Embryonic facial prominence (tissue), 1 donor: Measurements from ENCODE around the gene KIF9.
"Not testable (repeated sequence)": the region's sequence is repeated elsewhere in the genome, so short reads cannot be mapped to it uniquely, and the experiment has no call there.

ENCODE experiments used
- DNase-seq: peaks from one replicate; pipeline ENCODE4 v3.0.0-alpha.2; 2016; ENCODE audit errors: extremely low spot score

Gene KIF9, protein sequence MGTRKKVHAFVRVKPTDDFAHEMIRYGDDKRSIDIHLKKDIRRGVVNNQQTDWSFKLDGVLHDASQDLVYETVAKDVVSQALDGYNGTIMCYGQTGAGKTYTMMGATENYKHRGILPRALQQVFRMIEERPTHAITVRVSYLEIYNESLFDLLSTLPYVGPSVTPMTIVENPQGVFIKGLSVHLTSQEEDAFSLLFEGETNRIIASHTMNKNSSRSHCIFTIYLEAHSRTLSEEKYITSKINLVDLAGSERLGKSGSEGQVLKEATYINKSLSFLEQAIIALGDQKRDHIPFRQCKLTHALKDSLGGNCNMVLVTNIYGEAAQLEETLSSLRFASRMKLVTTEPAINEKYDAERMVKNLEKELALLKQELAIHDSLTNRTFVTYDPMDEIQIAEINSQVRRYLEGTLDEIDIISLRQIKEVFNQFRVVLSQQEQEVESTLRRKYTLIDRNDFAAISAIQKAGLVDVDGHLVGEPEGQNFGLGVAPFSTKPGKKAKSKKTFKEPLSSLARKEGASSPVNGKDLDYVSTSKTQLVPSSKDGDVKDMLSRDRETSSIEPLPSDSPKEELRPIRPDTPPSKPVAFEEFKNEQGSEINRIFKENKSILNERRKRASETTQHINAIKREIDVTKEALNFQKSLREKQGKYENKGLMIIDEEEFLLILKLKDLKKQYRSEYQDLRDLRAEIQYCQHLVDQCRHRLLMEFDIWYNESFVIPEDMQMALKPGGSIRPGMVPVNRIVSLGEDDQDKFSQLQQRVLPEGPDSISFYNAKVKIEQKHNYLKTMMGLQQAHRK

DNA sequence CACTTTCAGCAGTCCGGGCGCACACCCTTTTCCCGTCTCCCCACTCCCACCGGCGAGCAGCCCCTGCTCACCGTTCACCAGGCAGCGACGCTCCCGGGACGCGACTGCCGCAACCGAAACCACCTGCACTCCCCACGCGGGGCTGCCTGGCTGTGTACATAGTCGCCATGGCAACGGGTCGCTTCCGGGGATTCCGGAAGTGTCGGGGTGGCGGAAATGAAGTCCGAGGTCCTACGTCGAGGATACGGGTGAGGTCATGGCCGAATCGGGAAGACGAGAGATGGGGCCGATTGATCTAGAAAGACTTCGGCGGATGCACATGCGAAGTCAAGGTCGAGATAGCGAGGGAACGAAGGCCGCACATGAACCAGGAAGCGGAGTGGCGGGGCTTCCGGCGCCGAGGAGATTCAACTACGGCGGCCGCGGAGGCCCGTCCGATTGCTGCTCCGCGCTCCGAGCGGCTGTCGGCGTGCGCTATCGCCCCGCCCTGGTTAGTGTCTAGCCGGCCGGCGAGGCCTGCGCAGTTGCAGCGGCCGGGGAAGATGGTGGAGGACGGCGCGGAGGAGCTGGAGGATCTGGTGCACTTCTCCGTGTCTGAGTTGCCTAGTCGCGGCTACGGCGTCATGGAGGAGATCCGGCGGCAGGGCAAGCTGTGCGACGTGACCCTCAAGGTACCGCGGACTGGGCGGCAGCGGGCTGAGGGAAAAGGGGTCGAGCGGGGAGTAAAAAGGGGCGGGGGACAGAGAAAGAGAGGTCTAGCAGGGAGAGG, at the start of gene KIF9, which contains the start of gene KLHL18:
KIF9 (minus strand) TSS at position 376 of the 769 bp plus-strand sequence. CDS start 5,425 bp downstream, outside the sequence.
KLHL18 (plus strand) TSS at position 521 of the 769 bp plus-strand sequence; CDS start at position 543, 22 bp downstream.
- DNase-seq = peak; percentile 93

DNA sequence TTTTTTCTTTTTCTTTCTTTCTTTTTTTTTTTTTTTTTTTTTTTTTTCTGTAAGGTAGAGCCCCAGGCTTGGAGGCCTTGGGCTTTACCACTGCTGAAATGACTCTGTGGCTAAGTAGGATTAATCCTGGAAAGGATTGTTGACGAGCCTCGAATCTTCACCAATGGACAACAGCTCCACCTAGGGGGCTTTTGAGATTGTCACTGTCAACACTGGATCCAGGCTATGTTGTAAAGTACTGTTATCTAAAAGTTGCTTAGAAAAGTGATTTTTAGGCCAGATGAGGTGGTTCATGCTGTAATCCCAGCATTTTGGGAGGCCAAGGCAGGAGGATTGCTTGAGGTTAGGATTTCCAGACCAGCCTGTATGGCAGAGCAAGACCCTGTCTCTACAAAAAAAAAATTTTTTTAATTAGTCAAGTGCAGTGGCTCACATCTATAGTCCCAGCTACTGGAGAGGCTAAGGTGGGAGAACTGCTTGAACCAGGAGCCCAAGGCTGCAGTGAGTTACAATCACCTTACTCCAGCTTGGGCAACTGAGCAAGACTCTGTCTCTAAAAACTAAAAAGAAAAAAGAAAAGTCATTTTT, 41.8 kb upstream of the KIF9 start:
- peak; percentile 31 for DNase-seq

DNA sequence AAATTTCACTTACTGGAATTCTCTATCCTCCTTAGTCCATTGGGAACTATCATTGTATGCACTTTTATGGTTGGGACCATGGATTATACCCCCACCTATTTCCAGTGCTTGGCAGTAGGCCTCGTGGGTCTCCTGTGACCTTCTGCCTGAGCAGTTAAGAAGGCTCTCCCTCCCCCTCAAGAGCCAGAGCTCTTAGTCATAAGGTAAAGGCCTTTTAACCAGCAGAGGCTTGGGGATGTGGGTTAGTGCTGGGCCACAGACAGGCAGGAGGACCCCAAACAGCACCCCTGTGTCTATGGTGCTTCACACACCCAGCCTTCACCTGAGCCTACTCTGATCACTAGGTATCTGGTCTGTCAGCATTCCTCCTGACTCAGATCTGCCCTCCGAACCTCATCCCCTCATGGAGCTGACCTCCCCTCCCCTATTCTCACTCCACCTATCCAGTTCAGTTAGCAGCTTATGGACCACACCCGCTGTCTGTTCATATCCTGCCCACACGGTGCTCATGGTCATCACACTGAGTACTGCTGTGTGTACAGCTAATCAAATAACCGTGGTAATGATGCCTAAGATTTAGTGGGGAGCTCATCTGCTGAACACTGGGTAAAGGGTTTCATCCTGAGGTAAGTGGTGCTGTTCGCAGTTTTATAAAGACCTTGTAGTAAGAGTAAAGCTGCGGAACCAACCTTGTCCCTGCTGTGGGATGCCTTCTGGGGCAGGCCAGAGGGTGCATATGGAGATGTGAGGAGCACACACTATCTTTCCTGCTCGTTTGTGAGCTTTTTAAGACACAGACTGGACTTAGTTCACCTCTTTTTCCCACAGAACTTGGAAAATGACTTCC, 41.1 kb upstream of the KIF9 start:
- no peak for DNase-seq

DNA sequence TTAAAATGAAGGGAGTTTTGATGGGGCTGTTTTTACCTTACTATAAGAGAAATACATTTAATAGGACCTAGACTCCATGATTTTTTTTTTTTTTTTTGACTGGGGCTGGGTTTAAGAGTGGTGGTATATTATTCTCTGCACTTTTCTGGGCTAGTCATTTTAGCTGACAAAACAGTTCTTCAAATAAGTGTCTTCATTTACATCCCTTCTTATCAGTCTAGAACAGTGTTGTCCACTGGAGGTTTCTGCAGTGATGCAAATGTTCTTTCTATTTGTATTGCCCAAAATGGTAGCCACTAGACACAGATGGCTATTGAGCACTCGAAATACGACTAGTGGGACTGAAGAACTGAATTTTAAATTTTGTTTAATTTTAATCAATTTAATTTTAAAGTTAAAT, 37.4 kb upstream of the KIF9 start:
- no peak for DNase-seq

DNA sequence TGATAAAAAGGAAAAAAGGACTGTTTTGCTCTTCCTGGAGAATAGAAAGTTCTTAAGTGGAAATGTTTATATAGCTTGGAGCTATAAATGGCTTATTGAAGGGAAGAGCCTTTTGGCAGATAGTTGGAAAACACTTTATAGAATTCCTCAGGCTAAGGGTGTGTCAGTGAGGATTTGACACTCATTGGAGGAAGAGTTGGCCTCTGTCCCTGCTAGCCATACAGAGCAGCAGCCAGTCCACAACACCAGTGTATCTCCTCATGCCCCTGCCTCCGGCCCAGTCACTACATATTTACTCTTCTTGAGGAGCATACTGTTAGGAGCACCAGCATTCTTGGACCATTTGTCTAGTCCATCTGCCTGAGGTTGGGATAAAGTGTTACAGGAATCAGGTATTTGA, 36.3 kb upstream of the KIF9 start:
- DNase-seq = no peak

DNA sequence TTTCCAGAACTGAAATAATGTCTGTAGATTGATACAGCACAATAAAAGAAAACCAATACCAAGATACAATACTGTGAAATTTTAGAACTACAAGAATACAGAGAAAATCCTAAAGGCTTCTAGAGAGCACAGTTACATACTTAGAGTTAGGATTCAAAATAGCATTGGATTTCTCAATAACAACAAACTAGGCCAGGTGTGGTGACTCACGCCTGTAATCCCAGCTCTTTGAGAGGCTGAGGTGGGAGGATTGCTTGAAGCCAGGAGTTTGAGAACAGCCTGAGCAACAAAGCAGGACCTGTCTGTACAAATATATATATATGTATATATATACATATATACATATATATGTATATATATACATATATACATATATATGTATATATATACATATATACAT, 33.6 kb upstream of the KIF9 start:
- DNase-seq = not testable (repeated sequence)

DNA sequence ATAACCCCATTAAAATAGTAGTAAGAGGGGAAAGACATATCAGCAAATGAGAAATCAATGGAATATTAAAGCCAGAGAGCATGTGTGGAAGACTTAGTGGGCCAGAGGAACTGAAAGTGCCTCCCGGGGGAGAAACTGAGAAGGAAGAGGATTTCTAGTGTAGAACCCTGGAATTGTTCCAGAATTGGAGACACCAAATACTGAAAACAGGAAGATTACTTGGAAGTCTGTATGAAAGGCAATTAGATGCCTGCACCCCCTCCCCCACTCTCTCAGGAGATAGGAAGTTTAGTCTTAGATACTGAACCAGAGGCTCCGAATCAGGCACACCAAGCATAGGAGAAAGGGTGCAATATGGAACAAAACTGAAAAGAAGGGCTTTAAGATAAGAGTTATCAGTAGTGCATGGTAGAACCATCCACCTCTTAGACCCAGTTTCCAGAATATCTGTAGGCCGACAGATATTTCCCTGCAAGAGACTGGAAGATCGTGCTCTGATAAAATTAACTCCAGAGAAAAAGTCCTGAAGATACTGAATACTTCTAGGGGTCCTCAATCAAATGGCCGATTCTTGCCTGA, 32.6 kb upstream of the KIF9 start:
- DNase-seq = no peak

DNA sequence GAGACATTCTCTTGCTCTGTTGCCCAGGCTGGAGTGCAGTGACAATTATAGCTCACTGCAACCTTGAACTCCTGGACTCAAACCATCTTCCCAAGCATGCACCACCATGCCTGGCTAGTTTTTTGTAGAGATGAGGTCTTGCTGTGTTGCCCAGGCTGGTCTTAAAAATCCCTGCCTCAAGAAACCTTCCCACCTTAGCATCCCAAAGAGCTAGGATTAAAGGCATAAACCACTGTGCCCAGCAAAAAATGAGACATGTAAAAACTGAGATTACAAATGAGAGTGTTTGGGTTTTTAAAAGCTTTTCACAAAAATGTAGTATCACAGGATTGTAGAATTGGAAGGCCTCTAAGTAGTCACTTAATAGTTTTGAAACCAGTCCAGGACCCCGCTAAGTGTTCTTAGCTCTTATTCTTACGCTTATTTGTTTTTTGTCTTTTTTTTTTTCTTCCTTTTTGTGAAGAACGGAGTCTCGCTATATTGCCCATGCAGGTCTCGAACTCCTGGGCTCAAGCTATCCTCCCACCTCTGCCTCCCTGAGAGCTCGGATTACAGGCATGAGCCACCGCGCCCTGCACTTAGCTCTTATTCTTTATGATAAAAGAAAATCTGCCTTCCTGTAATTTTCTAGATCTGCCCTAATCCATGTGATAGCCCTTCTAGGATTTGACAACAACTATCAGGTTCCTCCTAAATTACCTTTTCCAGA, 31.6 kb upstream of the KIF9 start:
- DNase-seq = no peak

DNA sequence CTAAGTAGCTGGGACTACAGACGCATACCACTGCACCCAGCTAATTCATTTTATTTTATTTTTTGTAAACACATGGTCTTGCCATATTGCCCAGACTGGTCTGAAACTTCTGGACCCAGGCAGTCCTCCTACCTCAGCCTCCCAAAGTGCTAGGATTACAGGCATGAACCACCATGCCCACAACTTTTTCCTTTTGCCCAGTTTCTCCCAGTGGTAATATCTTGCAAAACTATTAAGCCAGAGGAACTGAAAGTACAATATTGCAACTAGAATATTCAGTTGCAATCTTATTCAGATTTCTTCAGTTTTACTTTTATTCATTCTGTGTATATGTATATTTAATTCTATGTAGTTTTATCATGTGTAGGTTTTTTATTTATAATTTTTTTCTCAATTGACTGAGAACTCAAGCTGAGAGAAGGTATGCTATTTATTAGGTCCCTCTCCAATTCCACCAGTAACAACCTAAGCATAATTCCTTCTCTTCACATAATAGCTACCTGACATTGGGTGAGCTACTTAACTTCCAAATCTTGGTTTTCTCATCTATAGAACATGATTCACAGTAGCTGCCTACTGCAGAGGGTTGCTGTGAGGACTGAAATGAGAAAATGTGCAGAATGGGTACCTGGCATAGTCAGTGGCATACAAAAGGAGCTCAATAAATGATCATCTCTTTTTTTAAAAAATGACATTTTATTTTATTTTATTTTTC, 30.9 kb upstream of the KIF9 start:
- no peak for DNase-seq

DNA sequence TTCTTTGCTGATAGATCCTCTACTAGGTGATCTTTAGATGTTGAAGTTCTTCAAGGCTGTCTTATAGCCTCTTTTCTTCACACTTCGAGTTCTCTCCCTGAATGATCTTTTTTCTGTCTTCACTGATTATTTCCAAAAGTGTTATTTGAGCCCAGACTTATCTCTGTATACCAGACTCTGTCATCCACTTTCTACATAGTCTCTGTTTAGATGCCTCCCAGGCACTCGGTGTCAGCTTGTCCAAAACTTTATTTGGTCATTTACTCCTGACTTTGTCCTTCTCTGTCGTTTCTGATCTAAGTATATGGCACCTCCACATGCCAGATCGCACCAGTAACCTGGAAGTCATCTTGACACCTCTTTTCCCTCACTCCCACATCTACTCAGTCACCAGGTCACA, 27.8 kb upstream of the KIF9 start:
- no peak for DNase-seq

DNA sequence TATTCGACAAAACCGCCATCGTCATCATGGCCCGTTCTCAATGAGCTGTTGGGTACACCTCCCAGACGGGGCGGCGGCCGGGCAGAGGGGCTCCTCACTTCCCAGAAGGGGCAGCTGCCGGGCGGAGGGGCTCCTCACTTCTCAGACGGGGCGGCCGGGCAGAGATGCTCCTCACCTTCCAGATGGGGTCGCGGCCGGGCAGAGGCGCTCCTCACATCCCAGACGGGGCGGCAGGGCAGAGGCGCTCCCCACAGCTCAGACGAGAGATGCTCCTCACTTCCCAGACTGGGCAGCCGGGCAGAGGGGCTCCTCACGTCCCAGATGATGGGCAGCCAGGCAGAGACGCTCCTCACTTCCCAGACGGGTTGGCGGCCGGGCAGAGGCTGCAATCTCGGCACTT, 26.6 kb upstream of the KIF9 start:
- not testable (repeated sequence) for DNase-seq

DNA sequence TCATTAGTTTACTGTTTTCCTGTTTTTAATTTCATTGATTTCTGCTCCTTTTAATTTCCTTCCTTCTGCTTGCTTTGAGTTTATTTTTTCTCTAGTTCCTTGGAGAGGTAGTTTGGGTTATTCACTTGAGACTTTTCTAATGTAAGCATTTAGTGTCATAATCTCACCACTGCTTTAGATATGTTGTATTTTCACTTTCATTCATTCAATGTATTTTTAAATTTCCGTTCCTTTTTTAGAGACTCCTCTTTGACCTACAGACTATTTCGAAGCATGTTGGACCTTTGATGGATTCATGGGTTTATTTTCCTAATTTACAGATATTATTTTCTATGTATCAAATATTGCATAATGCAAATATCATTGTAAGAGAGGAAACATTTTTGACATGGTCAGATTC, 23.4 kb upstream of the KIF9 start:
- DNase-seq = no peak

DNA sequence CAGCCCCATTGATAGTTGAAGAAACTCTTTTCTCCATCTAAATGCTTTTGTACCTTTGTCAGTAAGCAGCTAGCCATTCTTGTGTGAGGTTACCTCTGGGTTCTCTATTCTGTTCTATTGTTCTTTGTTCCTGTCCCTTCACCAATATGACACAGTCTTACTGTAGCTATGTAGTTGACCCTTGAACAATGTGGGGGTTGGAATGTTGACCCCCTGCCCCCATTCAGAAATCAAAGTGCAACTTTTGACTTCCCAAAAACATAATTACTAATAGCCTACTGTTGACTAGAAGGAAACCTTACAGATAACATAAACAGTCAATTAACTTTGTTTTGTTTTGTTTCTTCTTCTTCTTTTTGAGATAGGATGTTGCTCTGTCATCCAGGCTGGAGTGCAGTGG, 18.9 kb upstream of the KIF9 start:
- DNase-seq = no peak

DNA sequence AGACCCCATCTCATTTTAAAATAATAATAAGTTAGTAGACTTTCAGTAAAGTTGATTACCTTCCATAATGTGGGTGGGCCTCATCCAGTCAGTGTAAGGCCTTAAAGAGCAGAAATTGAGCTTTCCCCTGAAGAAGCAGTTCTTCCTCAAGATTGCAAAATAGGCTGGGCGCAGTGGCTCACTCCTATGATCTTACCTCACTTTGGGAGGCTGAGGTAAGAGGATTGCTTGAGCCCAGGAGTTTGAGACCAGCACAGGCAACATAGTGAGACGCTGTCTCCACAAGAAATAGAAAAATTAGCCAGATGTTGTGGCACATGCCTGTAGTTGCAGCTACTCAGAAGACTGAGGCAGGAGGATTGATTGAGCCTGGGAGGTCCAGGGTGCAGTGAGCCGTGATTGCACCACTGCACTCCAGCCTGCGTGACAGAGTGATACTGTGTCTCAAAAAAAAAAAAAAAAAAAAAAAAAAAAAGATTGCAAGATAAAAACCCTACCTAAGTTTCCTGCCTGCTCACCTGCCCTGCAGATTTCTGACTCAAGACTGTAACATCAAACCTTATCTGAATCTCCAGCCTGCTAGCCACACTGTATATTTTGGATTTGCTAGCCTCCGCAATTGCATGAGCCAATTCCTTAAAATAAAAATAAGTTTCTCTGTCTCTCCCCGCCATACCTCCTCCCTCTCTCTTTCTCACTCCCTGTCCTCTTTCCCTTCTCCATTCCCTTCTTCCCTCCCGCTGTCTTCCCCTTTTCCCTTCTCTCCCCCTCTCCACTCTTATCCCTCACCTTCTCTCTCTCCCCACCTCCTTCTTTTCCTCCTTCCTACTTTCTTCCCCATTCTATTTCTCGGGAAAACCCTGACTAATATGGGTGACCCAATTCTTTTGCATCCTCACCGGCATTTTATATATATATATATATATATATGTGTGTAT, 17.1 kb upstream of the KIF9 start:
- DNase-seq = no peak

DNA sequence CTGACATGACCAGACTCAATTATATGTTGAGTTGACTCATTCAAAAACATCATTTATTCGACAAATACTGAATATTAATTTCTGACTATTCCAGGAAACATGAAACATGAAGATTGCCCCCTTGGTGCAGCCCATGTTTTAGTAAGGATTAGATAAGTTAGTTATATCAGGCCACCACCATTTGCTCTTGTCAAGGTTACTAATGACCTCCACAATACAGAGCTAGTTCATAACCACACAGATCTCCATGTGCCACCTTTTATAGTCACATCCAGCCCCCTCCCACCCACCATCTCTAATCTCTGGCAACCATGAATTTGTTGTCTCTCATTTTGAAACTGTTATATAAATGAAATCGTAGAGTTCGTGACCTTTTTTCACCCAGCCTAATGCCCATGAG, 15.8 kb upstream of the KIF9 start:
- no peak for DNase-seq

DNA sequence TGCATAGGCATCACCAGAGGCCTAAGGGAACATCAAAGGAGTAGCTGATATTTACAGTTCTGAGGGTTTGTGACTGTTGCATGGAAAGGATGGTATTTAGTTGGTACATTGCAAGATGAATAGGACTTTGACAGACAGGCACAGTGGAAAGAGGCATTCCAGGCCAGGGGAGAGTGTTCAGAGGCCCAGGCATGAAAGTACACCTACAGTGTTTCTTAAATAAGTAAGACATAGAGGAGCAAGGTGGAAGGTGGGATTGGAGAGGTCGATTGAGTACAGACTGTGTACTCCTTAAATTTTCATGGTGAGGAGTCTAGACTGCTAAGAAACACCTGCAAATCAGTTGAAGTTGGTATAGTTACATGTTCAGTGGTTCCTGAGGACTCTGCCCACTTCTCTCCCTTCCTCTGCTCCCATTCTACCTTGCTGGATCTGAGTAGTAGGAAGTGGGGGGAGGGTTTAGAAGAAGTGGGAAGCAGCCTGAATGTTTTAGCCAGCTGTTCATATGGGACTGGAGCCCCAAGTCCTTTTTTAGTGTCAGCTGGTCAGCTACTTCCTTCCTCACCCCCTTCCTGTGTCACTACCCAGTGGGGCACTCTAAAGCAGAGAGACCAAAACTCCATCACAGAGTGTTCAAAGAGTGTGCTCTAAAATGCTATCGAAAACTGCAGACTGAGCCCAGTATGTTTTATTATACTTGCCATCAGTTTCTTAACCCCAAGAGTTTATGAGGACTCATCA, 14.1 kb upstream of the KIF9 start:
- no peak for DNase-seq

DNA sequence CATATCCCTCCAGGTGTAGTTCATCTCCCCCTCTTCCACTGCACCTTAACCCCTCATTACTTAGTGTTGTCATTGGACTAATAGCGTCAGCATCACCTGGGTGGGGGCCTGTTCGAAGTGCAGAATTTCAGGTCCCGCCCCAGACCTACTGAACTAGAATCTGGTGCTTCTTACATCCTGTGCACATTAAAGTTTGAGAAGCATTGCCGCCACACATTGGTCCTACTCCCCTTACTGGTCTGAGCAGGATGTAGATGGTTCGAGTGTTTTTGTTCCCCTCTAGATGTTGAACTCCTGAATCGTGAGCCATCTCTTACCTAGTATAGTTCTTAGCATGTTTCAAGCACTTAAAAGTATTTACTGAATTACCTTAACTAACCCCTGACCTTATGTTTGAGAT, 13.4 kb upstream of the KIF9 start:
- no peak for DNase-seq
